Lung (tissue), 12 donors: ENCODE measurements around the gene PDZRN4. TPM values are rescaled to one million over a fixed set of nuclear protein-coding genes. Genes with fewer than 3 reads are reported as not detected.

ENCODE experiments used
- ATAC-seq: fragments of 200-7000 bp; cut with Tn5 transposase; one replicate; pipeline ENCODE4 v1.9.1; 2020; ENCODE audit warnings: moderate number of reproducible peaks; ENCODE audit not compliant: insufficient read depth, low FRiP score
- DNase-seq, 3 donors: peaks; one replicate each; pipeline ENCODE4 v3.0.0-alpha.2; 2013 to 2017
- H3K27ac ChIP-seq, 2 donors: one replicate each; pipeline ENCODE4 v1.5.1; 2013; ENCODE audit warnings: mild to moderate bottlenecking in 2 of 2, moderate library complexity in 2 of 2, control low read depth in 1 of 2, inconsistent platforms in 1 of 2, low read depth in 1 of 2, low read length in 1 of 2
- H3K27me3 ChIP-seq, 3 donors: one replicate each; pipeline ENCODE4 v1.5.1; 2013; ENCODE audit warnings: low read length in 2 of 3; ENCODE audit not compliant: control insufficient read depth in 3 of 3, insufficient read depth in 3 of 3
- H3K36me3 ChIP-seq, 4 donors: one replicate each; pipeline ENCODE4 v1.5.1; 2013; ENCODE audit warnings: low read length in 4 of 4, mild to moderate bottlenecking in 1 of 4, moderate library complexity in 1 of 4; ENCODE audit not compliant: control insufficient read depth in 4 of 4, insufficient read depth in 4 of 4
- H3K4me1 ChIP-seq, 5 donors: one replicate each; pipeline ENCODE4 v1.5.1; 2013; ENCODE audit warnings: low read length in 5 of 5, mild to moderate bottlenecking in 2 of 5, moderate library complexity in 1 of 5; ENCODE audit not compliant: control insufficient read depth in 5 of 5, insufficient read depth in 5 of 5
- H3K4me3 ChIP-seq: one replicate; pipeline ENCODE4 v1.5.1; 2013; ENCODE audit warnings: mild to moderate bottlenecking, control low read depth, moderate library complexity
- H3K9ac ChIP-seq, 2 donors: one replicate each; pipeline ENCODE4 v1.5.1; 2013; ENCODE audit warnings: low read length in 2 of 2, control low read depth in 1 of 2; ENCODE audit not compliant: insufficient read depth in 1 of 2
- H3K9me3 ChIP-seq, 4 donors: one replicate each; pipeline ENCODE4 v1.5.1; 2013; ENCODE audit warnings: low read length in 3 of 4, mild to moderate bottlenecking in 1 of 4, moderate library complexity in 1 of 4; ENCODE audit not compliant: control insufficient read depth in 4 of 4, insufficient read depth in 3 of 4
- WGBS, 2 donors: extraction: QIAGEN DNeasy Blood & Tissue Kit; methylation state at CpG; one replicate each; pipeline ENCODE4 v1.1.7; 2013; 5-methylcytosine and 5-hydroxymethylcytosine counted together
- polyA plus RNA-seq, 2 donors: library from polyadenylated mRNA; stranded (reverse); fragments of 200-250 nt; gene quantifications; one replicate each; pipeline ENCODE4 v1.2.1, GENCODE V29; 2013
- total RNA-seq, 2 donors: library from RNA; depleted of rRNA in 1 of 2; stranded (reverse); fragments of >200 nt in 1 of 2; gene quantifications; one replicate each; pipeline ENCODE4 v1.2.1, GENCODE V29; 2014 to 2021
- TF ChIP-seq, protein P1 (sequence below): IDR thresholded peaks from 2 replicates; pipeline ENCODE4 v1.5.1; 2012; ENCODE audit warnings: mild to moderate bottlenecking; ENCODE audit errors: control extremely low read depth, extremely low read depth
- donor health status: control.
- donor health status: control.
- donor health status: Bipolar disorder and iron deficiency.
- donor health status: healthy.
- donor health status: DM: yes; HTN: yes; CAD: no.

PDZRN4 gene
- total and polyA plus RNA-seq, 4 donors: 0.05 to 0.54 (median 0.32) TPM

DNA sequence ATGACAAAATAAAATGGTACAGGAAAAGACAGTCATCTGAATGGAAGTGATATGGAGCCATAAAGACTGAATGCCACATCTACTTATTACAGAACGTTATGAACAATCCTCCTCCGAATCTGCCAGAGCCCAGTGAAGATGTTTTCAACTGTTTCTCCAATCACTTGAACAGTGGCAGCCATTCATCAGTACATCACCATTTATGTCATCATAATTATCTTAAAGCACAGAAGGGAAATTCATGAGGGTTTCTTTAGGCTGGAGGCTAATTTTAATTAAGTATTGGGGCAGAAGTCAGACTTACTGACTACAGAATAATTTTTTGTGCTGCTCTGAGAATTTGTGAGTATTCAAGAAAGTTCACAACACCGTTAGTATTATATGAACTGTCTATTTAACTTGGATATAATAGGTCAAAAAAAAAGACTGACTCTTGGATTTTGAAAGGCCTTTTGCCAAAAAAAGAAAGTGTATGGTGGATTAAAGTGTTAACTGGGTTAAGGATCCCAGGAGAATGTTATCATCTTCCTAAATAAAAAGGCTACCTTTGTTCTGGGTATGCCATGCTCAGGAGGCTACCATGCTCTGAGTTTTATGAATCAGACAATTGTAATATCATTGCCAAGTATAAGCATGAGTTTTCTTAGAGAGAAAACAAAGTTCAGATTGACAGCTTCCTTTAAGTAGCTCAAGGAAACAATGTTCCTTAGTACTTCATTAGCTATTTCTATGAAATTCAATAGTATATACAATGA is 40.1 kb downstream of the PDZRN4 start:
- H3K4me1 ChIP-seq: no peaks in the 10 kb centered on the region
- no peak for DNase-seq
- TF ChIP-seq, protein P1, sequence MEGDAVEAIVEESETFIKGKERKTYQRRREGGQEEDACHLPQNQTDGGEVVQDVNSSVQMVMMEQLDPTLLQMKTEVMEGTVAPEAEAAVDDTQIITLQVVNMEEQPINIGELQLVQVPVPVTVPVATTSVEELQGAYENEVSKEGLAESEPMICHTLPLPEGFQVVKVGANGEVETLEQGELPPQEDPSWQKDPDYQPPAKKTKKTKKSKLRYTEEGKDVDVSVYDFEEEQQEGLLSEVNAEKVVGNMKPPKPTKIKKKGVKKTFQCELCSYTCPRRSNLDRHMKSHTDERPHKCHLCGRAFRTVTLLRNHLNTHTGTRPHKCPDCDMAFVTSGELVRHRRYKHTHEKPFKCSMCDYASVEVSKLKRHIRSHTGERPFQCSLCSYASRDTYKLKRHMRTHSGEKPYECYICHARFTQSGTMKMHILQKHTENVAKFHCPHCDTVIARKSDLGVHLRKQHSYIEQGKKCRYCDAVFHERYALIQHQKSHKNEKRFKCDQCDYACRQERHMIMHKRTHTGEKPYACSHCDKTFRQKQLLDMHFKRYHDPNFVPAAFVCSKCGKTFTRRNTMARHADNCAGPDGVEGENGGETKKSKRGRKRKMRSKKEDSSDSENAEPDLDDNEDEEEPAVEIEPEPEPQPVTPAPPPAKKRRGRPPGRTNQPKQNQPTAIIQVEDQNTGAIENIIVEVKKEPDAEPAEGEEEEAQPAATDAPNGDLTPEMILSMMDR: no peak

DNA sequence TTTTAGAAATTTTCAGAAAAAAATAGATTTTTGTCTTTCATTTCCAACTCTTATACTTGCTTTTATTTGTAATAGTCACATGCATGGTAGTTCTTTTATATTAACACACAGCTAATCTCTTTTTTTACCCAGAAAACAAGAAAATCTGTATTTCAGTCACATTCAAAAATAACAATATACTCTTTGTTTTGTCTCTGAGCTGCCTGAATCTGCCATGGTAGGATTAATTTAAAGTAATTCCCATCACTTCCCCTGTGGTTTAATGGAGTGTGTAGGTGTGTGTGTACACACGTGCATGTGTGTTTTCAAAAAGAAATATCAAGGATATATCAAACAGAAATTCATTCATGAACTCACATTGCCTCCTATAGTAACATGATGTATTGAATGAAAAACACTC is 42.6 kb downstream of the PDZRN4 start:
- Histone ChIP-seq H3K4me3 (no peak overlapping the region), H3K27ac (no peak overlapping the region), H3K4me1 (no peaks in the 10 kb centered on the region), H3K9me3 (no peaks in the 10 kb centered on the region), H3K27me3 (no peaks in the 10 kb centered on the region), H3K9ac (no peak overlapping the region), H3K36me3 (no peaks in the 10 kb centered on the region)
- ATAC-seq (no peak), DNase-seq (no peak)
- TF ChIP-seq, protein P1: no peak
- 80 to 92% methylated on average over 1 of the region's 1 CpG for WGBS, 2 donors

More for the DNA sequence above, 40.1 kb downstream of the PDZRN4 start:
- no peaks in the 10 kb centered on the region for H3K9me3 ChIP-seq
- H3K27ac ChIP-seq: no peak overlapping the region
- no peaks in the 10 kb centered on the region for H3K36me3 ChIP-seq
- no peak overlapping the region for H3K4me3 ChIP-seq
- no peaks in the 10 kb centered on the region for H3K27me3 ChIP-seq
- ATAC-seq: no peak
- no peak overlapping the region for H3K9ac ChIP-seq
- WGBS, 2 donors: 69 to 71% methylated on average over 3 of the region's 3 CpGs

DNA sequence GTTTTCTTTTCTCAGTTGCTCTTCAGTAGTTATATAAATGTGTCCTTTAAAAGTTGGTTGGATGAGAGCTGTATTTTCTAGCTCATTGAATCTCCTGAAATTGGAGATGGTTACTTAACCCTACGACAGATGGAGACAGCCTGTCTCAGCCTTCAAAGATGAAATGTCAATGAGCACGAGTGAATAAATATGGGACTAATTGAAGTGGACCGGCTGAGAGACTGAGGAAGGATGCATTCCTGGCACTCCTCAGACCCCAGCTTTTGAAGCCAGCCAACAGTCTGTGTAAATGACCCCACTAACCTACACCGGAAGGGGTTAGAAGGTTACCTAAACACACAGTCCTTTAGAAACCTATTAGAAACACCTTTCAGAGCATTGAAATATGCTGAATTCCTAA is 46.6 kb downstream of the PDZRN4 start:
- Histone ChIP-seq H3K27me3 (no peaks in the 10 kb centered on the region), H3K36me3 (no peaks in the 10 kb centered on the region), H3K4me3 (no peak overlapping the region), H3K9me3 (no peaks in the 10 kb centered on the region), H3K9ac (no peak overlapping the region), H3K27ac (no peak overlapping the region), H3K4me1 (no peaks in the 10 kb centered on the region)
- DNase-seq (no peak), ATAC-seq (no peak)
- TF ChIP-seq, protein P1: no peak
- WGBS, 2 donors: 45 to 63% methylated on average over 4 of the region's 4 CpGs

DNA sequence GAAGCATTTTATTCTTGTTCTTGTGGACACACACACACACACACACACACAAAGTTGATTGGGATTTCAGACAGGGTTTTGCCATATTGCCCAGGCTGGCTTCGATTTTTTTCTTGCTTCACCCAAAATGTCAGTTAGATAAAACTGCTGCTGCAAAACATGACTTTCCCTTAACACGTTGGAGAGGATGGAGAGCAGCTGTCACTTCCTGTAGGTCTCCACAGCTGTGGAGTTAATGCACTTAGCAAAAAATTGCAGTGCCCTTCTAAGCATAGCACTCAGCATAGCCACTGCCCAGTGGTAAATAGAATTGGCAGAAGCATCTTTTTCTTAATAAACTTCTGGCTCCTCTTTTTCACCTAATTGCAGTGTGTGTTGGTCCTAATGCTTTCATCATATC is 54.5 kb downstream of the PDZRN4 start:
- H3K27ac ChIP-seq: no peak overlapping the region
- ATAC-seq (no peak), DNase-seq (peak; percentile 46 to 77 (median 67))
- H3K4me1 ChIP-seq: no peaks in the 10 kb centered on the region
- TF ChIP-seq, protein P1: no peak
- H3K27me3 ChIP-seq: no peaks in the 10 kb centered on the region
- H3K9me3 ChIP-seq: no peaks in the 10 kb centered on the region
- H3K9ac ChIP-seq: no peak overlapping the region
- WGBS, 2 donors: 7 to 19% methylated on average over 2 of the region's 2 CpGs
- H3K4me3 ChIP-seq: no peak overlapping the region
- no peaks in the 10 kb centered on the region for H3K36me3 ChIP-seq
